22Rv1 (cell line): ENCODE data around the gene ABCA4.

Experiments used
- ZFX ChIP-seq: fragments of 450-650 bp; IDR thresholded peaks from 2 replicates; pipeline ENCODE4 v1.6.1; 2017; ENCODE audit warnings: antibody characterized with exemption, borderline replicate concordance
- TF ChIP-seq, protein P1 (sequence below): fragments of 450-650 bp; IDR thresholded peaks from 2 replicates; pipeline ENCODE4 v1.5.1; 2017; ENCODE audit warnings: mild to moderate bottlenecking

DNA sequence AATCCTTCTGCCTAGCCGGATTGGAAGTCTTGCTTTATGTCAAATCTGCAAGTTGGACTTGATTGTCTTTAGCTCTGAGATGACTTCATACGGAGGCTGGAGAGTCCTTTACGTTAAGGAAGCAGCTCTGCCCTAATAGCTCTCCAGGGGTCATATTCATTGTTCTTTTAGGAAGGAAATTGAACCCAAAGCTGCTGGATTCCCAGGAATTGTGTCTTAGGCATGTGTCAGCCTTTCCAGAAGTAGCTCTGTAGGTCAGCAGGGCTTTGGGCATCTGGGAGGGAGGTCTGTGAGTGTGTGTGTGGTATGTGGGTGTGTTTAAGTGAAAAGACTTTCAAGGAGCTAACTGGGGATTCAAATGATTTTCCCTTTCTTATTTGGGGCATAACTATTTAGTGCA is 82.4 kb downstream of the ABCA4 start:
- TF ChIP-seq, protein P1, sequence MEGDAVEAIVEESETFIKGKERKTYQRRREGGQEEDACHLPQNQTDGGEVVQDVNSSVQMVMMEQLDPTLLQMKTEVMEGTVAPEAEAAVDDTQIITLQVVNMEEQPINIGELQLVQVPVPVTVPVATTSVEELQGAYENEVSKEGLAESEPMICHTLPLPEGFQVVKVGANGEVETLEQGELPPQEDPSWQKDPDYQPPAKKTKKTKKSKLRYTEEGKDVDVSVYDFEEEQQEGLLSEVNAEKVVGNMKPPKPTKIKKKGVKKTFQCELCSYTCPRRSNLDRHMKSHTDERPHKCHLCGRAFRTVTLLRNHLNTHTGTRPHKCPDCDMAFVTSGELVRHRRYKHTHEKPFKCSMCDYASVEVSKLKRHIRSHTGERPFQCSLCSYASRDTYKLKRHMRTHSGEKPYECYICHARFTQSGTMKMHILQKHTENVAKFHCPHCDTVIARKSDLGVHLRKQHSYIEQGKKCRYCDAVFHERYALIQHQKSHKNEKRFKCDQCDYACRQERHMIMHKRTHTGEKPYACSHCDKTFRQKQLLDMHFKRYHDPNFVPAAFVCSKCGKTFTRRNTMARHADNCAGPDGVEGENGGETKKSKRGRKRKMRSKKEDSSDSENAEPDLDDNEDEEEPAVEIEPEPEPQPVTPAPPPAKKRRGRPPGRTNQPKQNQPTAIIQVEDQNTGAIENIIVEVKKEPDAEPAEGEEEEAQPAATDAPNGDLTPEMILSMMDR: no peak
- no peak for TF ChIP-seq ZFX
